GM23338 (cell line): Measurements from ENCODE around the gene SDHAF1. TPM values are rescaled to one million over a fixed set of nuclear protein-coding genes. Genes with fewer than 3 reads are reported as not detected.

Source experiments
- ATAC-seq: fragments of 200-7000 bp; cut with Tn5 transposase; 3 replicates; pipeline ENCODE4 v1.9.1; 2020
- DNase-seq: peaks from one replicate; pipeline ENCODE4 v3.0.0-alpha.2; 2015; ENCODE audit warnings: low spot score
- H2AFZ ChIP-seq: fragments of 200-600 bp; sonication (generic); 2 replicates; pipeline ENCODE4 v1.8.0; 2016; ENCODE audit warnings: antibody characterized with exemption, mild to moderate bottlenecking, moderate library complexity
- H3F3A ChIP-seq: fragments of 200-600 bp; sonication (generic); replicated peaks from 2 replicates; pipeline ENCODE4 v1.8.0; 2017; ENCODE audit warnings: antibody characterized with exemption, mixed run types, low read depth
- H3K27ac ChIP-seq: fragments of 200-600 bp; sonication (generic); 2 replicates; pipeline ENCODE4 v1.6.1; 2016; ENCODE audit warnings: low read depth
- H3K27me3 ChIP-seq: fragments of 200-600 bp; sonication (generic); 2 replicates; pipeline ENCODE4 v1.8.0; 2016; ENCODE audit warnings: mild to moderate bottlenecking, mixed run types, moderate library complexity; ENCODE audit not compliant: insufficient read depth
- H3K36me3 ChIP-seq: fragments of 200-600 bp; sonication (generic); 2 replicates; pipeline ENCODE4 v1.8.0; 2016; ENCODE audit warnings: mild to moderate bottlenecking; ENCODE audit not compliant: insufficient read depth
- H3K4me1 ChIP-seq: fragments of 200-600 bp; sonication (generic); 2 replicates; pipeline ENCODE4 v1.8.0; 2016; ENCODE audit warnings: mild to moderate bottlenecking, moderate library complexity; ENCODE audit not compliant: insufficient read depth
- H3K4me2 ChIP-seq: fragments of 200-600 bp; sonication (generic); 2 replicates; pipeline ENCODE4 v1.7.1; 2017; ENCODE audit warnings: mixed run types
- H3K4me3 ChIP-seq: fragments of 200-600 bp; sonication (generic); 2 replicates; pipeline ENCODE4 v1.6.1; 2016; ENCODE audit warnings: mixed run types
- H3K79me2 ChIP-seq: fragments of 200-600 bp; sonication (generic); replicated peaks from 2 replicates; pipeline ENCODE4 v1.8.0; 2017; ENCODE audit warnings: mild to moderate bottlenecking; ENCODE audit not compliant: insufficient read depth
- H3K9me2 ChIP-seq: fragments of 200-600 bp; sonication (generic); 2 replicates; pipeline ENCODE4 v1.8.0; 2017; ENCODE audit not compliant: insufficient read depth
- H4K20me1 ChIP-seq: fragments of 200-600 bp; sonication (generic); replicated peaks from 2 replicates; pipeline ENCODE4 v1.8.0; 2017; ENCODE audit warnings: mild to moderate bottlenecking; ENCODE audit not compliant: insufficient read depth
- H3K27ac Mint-ChIP-seq: 2 replicates; pipeline ENCODE4 v1.8.0; 2020; ENCODE audit warnings: inconsistent platforms, mild to moderate bottlenecking, moderate library complexity, mixed read lengths
- H3K27me3 Mint-ChIP-seq: 3 replicates; pipeline ENCODE4 v1.8.0; 2022; ENCODE audit warnings: low read depth, mild to moderate bottlenecking, moderate library complexity, mixed read lengths, inconsistent platforms; ENCODE audit not compliant: insufficient read depth, poor library complexity
- H3K36me3 Mint-ChIP-seq: 3 replicates; pipeline ENCODE4 v1.8.0; 2021; ENCODE audit warnings: low read depth, mild to moderate bottlenecking, inconsistent platforms, moderate library complexity, mixed read lengths
- H3K4me1 Mint-ChIP-seq: 3 replicates; pipeline ENCODE4 v1.8.0; 2020; ENCODE audit warnings: mild to moderate bottlenecking, inconsistent platforms, mixed read lengths
- H3K4me3 Mint-ChIP-seq: 3 replicates; pipeline ENCODE4 v1.8.0; 2021; ENCODE audit warnings: moderate library complexity, mild to moderate bottlenecking, inconsistent platforms, mixed read lengths
- H3K9me3 Mint-ChIP-seq: 3 replicates; pipeline ENCODE4 v1.8.0; 2020; ENCODE audit warnings: moderate library complexity, mild to moderate bottlenecking, inconsistent platforms, mixed read lengths
- CREB1 ChIP-seq: fragments of 250-450 bp; sonication (Bioruptor Pico); IDR thresholded peaks from 2 replicates; pipeline ENCODE4 v1.5.0; 2020; ENCODE audit warnings: low read depth, mild to moderate bottlenecking, moderate library complexity
- CTCF ChIP-seq, 2 experiments: fragments of 200-600 bp in 1 of 2; sonication (generic) in 1 of 2; conservative IDR thresholded peaks; 2 replicates each; pipeline versions ENCODE4 v1.5.1 to v1.6.1; 2016 to 2017; ENCODE audit warnings: antibody characterized with exemption in 2 of 2, low read depth in 2 of 2, mild to moderate bottlenecking in 2 of 2, moderate library complexity in 1 of 2
- ETS1 ChIP-seq: IDR thresholded peaks from 2 replicates; pipeline ENCODE4 v1.6.1; 2016; ENCODE audit warnings: antibody characterized with exemption
- EZH2 ChIP-seq: fragments of 200-600 bp; sonication (generic); IDR thresholded peaks from one replicate; pipeline ENCODE4 v1.8.0; 2017; ENCODE audit warnings: antibody characterized with exemption, mild to moderate bottlenecking, low read depth; ENCODE audit not compliant: unreplicated experiment
- EZH2phosphoT487 ChIP-seq: fragments of 200-600 bp; sonication (generic); IDR thresholded peaks from one replicate; pipeline ENCODE4 v1.8.1; 2018; ENCODE audit warnings: antibody characterized with exemption; ENCODE audit not compliant: unreplicated experiment
- JUNB ChIP-seq: IDR thresholded peaks from one replicate; pipeline ENCODE4 v1.6.1; 2016; ENCODE audit warnings: antibody characterized with exemption; ENCODE audit not compliant: unreplicated experiment
- NANOG ChIP-seq: IDR thresholded peaks from 2 replicates; pipeline ENCODE4 v1.6.1; 2016; ENCODE audit warnings: antibody characterized with exemption, borderline replicate concordance
- POLR2AphosphoS5 ChIP-seq: IDR thresholded peaks from 2 replicates; pipeline ENCODE4 v1.6.1; 2016; ENCODE audit warnings: antibody characterized with exemption, low read depth
- REST ChIP-seq: IDR thresholded peaks from one replicate; pipeline ENCODE4 v1.6.1; 2018; ENCODE audit warnings: antibody characterized with exemption; ENCODE audit not compliant: unreplicated experiment
- STAT1 ChIP-seq: IDR thresholded peaks from one replicate; pipeline ENCODE4 v1.6.1; 2016; ENCODE audit warnings: antibody characterized with exemption; ENCODE audit not compliant: unreplicated experiment
- ZNF114 ChIP-seq: fragments of 250-450 bp; sonication (Bioruptor Pico); IDR thresholded peaks from 2 replicates; pipeline ENCODE4 v1.5.0; 2020; ENCODE audit warnings: mild to moderate bottlenecking, moderate library complexity
- ZNF331 ChIP-seq: fragments of 250-450 bp; sonication (Bioruptor Pico); IDR thresholded peaks from 2 replicates; pipeline ENCODE4 v1.5.0; 2020; ENCODE audit warnings: low read depth, mild to moderate bottlenecking, moderate library complexity
- polyA plus RNA-seq: library from polyadenylated mRNA; unstranded; fragments of >200 nt; fragmentation: Nextera tagmentation; extraction: Ambion mirVana; gene quantifications from 2 replicates; pipeline ENCODE4 v1.2.1, GENCODE V29; 2016
- total RNA-seq: library from RNA; depleted of rRNA; stranded (reverse); fragments of >200 nt; shearing (Covaris generic); gene quantifications from 2 replicates; pipeline ENCODE4 v1.2.3, GENCODE V29; 2014
- TF ChIP-seq, protein P1 (sequence below): fragments of 250-450 bp; sonication (Bioruptor Pico); IDR thresholded peaks from 2 replicates; pipeline ENCODE4 v1.5.0; 2020; ENCODE audit warnings: mild to moderate bottlenecking, moderate library complexity

SDHAF1 gene
- total and polyA plus RNA-seq, 2 experiments from 2014 or later, result 19.9 to 55.9 TPM

- Histone ChIP-seq H3K27me3 (no peaks in the 10 kb centered on the region), H3K4me3 (peak overlapping the region; percentile 91; the same call in 1 of the 2 replicates), H3K79me2 (peaks cover 13% of the 10 kb centered on the region; the same call in 1 of the 2 replicates), H3K36me3 (no peaks in the 10 kb centered on the region), H3F3A (peaks cover 12% of the 10 kb centered on the region; the same call in 1 of the 2 replicates), H3K4me1 (peaks cover 9% of the 10 kb centered on the region; the same call in 1 of the 2 replicates), H3K27ac (no peak overlapping the region), H3K9me2 (no peaks in the 10 kb centered on the region), H3K4me2 (0 out of 2 replicates have a peak overlapping the region, but pooled peaks have one; percentile 95), H4K20me1 (peaks cover 13% of the 10 kb centered on the region), H2AFZ (no peak overlapping the region)
- no peak for TF ChIP-seq CTCF (conservative IDR thresholded peaks at IDR 0.05; ENCODE audit: low read depth in 2 of 2)
- TF ChIP-seq EZH2phosphoT487, result no peak
- TF ChIP-seq ZNF331 (CRISPR knock-in tag), result no peak
- no peak for TF ChIP-seq CREB1 (CRISPR knock-in tag)
- TF ChIP-seq POLR2AphosphoS5, result no peak
- no peak for TF ChIP-seq REST
- no peak for TF ChIP-seq STAT1
- TF ChIP-seq EZH2, result no peak
- TF ChIP-seq ZNF114 (CRISPR knock-in tag), result no peak
- TF ChIP-seq JUNB, result no peak
- TF ChIP-seq, protein P1, sequence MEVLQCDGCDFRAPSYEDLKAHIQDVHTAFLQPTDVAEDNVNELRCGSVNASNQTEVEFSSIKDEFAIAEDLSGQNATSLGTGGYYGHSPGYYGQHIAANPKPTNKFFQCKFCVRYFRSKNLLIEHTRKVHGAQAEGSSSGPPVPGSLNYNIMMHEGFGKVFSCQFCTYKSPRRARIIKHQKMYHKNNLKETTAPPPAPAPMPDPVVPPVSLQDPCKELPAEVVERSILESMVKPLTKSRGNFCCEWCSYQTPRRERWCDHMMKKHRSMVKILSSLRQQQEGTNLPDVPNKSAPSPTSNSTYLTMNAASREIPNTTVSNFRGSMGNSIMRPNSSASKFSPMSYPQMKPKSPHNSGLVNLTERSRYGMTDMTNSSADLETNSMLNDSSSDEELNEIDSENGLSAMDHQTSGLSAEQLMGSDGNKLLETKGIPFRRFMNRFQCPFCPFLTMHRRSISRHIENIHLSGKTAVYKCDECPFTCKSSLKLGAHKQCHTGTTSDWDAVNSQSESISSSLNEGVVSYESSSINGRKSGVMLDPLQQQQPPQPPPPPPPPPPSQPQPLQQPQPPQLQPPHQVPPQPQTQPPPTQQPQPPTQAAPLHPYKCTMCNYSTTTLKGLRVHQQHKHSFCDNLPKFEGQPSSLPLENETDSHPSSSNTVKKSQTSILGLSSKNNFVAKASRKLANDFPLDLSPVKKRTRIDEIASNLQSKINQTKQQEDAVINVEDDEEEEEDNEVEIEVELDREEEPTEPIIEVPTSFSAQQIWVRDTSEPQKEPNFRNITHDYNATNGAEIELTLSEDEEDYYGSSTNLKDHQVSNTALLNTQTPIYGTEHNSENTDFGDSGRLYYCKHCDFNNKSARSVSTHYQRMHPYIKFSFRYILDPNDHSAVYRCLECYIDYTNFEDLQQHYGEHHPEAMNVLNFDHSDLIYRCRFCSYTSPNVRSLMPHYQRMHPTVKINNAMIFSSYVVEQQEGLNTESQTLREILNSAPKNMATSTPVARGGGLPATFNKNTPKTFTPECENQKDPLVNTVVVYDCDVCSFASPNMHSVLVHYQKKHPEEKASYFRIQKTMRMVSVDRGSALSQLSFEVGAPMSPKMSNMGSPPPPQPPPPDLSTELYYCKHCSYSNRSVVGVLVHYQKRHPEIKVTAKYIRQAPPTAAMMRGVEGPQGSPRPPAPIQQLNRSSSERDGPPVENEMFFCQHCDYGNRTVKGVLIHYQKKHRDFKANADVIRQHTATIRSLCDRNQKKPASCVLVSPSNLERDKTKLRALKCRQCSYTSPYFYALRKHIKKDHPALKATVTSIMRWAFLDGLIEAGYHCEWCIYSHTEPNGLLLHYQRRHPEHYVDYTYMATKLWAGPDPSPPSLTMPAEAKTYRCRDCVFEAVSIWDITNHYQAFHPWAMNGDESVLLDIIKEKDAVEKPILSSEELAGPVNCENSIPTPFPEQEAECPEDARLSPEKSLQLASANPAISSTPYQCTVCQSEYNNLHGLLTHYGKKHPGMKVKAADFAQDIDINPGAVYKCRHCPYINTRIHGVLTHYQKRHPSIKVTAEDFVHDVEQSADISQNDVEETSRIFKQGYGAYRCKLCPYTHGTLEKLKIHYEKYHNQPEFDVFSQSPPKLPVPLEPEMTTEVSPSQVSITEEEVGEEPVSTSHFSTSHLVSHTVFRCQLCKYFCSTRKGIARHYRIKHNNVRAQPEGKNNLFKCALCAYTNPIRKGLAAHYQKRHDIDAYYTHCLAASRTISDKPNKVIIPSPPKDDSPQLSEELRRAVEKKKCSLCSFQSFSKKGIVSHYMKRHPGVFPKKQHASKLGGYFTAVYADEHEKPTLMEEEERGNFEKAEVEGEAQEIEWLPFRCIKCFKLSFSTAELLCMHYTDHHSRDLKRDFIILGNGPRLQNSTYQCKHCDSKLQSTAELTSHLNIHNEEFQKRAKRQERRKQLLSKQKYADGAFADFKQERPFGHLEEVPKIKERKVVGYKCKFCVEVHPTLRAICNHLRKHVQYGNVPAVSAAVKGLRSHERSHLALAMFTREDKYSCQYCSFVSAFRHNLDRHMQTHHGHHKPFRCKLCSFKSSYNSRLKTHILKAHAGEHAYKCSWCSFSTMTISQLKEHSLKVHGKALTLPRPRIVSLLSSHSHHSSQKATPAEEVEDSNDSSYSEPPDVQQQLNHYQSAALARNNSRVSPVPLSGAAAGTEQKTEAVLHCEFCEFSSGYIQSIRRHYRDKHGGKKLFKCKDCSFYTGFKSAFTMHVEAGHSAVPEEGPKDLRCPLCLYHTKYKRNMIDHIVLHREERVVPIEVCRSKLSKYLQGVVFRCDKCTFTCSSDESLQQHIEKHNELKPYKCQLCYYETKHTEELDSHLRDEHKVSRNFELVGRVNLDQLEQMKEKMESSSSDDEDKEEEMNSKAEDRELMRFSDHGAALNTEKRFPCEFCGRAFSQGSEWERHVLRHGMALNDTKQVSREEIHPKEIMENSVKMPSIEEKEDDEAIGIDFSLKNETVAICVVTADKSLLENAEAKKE, result no peak
- no peak for TF ChIP-seq NANOG
- TF ChIP-seq ETS1, result no peak
- Mint-ChIP-seq H3K4me1 (peaks cover 14% of the 10 kb centered on the region; the same call in 2 of the 3 replicates), H3K36me3 (peaks cover 11% of the 10 kb centered on the region; the same call in 2 of the 3 replicates), H3K27me3 (peaks cover 7% of the 10 kb centered on the region), H3K9me3 (no peaks in the 10 kb centered on the region), H3K27ac (no peak overlapping the region), H3K4me3 (peak overlapping the region; percentile 89; the same call in 1 of the 3 replicates)
- DNase-seq (no peak), ATAC-seq (no peak)
These were observed 1.8 kb downstream of the SDHAF1 start for GRCh38 chr19:35996777-35997176.
